ENCODE results near the gene ADCK2.
"Not testable (repeated sequence)": the region's sequence is repeated elsewhere in the genome, so short reads cannot be mapped to it uniquely, and the experiment has no call there.

The ADCK2 gene

GRCh38 chr7:140684066-140684950 is 11.6 kb downstream of the ADCK2 start:
- Mint-ChIP-seq H3K27me3 (no peaks in the 10 kb centered on the region), H3K4me1 (no peaks in the 10 kb centered on the region), H3K4me3 (no peak overlapping the region), H3K36me3 (peaks cover 32% of the 10 kb centered on the region), H3K9me3 (no peaks in the 10 kb centered on the region), H3K27ac (no peak overlapping the region)
- DNase-seq, result no peak
- CTCF ChIA-PET, result no interaction called here

- H3K36me3 Mint-ChIP-seq, result peaks cover 26% of the 10 kb centered on the region
- no peaks in the 10 kb centered on the region for H3K9me3 Mint-ChIP-seq
- no peaks in the 10 kb centered on the region for H3K4me1 Mint-ChIP-seq
- no peak overlapping the region for H3K4me3 Mint-ChIP-seq
- no peak overlapping the region for H3K27ac Mint-ChIP-seq
- no peak for DNase-seq
- CTCF ChIA-PET, result interaction anchor here (0.9 to 1.7 kb wide), 2 partner anchors 9 to 10 kb away, joined by 3 to 7 read pairs; no protein-coding TSS in a partner anchor
- H3K27me3 Mint-ChIP-seq, result no peaks in the 10 kb centered on the region
These were observed 12.8 kb downstream of the ADCK2 start for GRCh38 chr7:140685407-140686087.

- DNase-seq, result no peak
- Mint-ChIP-seq H3K27me3 (no peaks in the 10 kb centered on the region), H3K4me3 (no peak overlapping the region), H3K9me3 (no peaks in the 10 kb centered on the region), H3K36me3 (peaks cover 27% of the 10 kb centered on the region), H3K4me1 (peaks cover under 1% of the 10 kb centered on the region), H3K27ac (no peak overlapping the region)
- CTCF ChIA-PET, result no interaction called here
These were observed 14.2 kb downstream of the ADCK2 start for GRCh38 chr7:140686921-140687320.

DNA sequence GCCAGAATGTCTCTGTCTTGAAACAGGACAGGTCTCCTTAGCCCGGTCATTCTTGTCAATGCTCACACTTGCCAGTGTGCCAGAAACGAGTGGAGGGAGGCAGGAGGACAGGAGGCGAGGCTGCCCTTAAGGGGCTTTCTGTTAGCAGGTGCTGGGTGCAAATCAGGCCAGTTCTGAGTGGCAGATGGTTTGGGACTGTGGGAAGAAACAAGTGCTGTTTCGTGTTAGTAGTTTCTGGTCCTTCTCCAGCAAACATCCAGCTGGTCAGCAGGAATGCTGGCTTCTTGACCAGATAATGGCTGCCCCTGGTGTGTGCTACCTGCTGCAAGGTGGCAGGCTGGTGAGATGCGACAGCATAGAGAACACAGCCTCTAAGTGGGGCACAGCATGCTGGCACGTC is 15.6 kb downstream of the ADCK2 start:
- Mint-ChIP-seq H3K4me3 (no peak overlapping the region), H3K9me3 (no peaks in the 10 kb centered on the region), H3K4me1 (peaks cover 3% of the 10 kb centered on the region), H3K27ac (no peak overlapping the region), H3K27me3 (no peaks in the 10 kb centered on the region), H3K36me3 (peaks cover 27% of the 10 kb centered on the region)
- CTCF ChIA-PET, result no interaction called here
- DNase-seq, result no peak

- Mint-ChIP-seq H3K4me1 (peaks cover 3% of the 10 kb centered on the region), H3K4me3 (no peak overlapping the region), H3K9me3 (no peaks in the 10 kb centered on the region), H3K36me3 (peaks cover 23% of the 10 kb centered on the region), H3K27ac (no peak overlapping the region), H3K27me3 (no peaks in the 10 kb centered on the region)
- CTCF ChIA-PET, result no interaction called here
- DNase-seq, result no peak
These were observed 16.7 kb downstream of the ADCK2 start for GRCh38 chr7:140689199-140690152.

- no peaks in the 10 kb centered on the region for H3K9me3 Mint-ChIP-seq
- peaks cover 20% of the 10 kb centered on the region for H3K36me3 Mint-ChIP-seq
- DNase-seq, result no peak
- no peaks in the 10 kb centered on the region for H3K27me3 Mint-ChIP-seq
- CTCF ChIA-PET, result no interaction called here
- H3K27ac Mint-ChIP-seq, result no peak overlapping the region
- H3K4me1 Mint-ChIP-seq, result peaks cover 11% of the 10 kb centered on the region
- H3K4me3 Mint-ChIP-seq, result no peak overlapping the region
These were observed 18.8 kb downstream of the ADCK2 start for GRCh38 chr7:140691376-140692045.

GRCh38 chr7:140693849-140694248 is 21.1 kb downstream of the ADCK2 start:
- DNase-seq, H3K27ac Mint-ChIP-seq, H3K4me3 Mint-ChIP-seq, H3K9me3 Mint-ChIP-seq, CTCF ChIA-PET, H3K27me3 Mint-ChIP-seq: not testable (repeated sequence)
- peaks cover 16% of the 10 kb centered on the region for H3K36me3 Mint-ChIP-seq
- H3K4me1 Mint-ChIP-seq, result peaks cover 31% of the 10 kb centered on the region

DNA sequence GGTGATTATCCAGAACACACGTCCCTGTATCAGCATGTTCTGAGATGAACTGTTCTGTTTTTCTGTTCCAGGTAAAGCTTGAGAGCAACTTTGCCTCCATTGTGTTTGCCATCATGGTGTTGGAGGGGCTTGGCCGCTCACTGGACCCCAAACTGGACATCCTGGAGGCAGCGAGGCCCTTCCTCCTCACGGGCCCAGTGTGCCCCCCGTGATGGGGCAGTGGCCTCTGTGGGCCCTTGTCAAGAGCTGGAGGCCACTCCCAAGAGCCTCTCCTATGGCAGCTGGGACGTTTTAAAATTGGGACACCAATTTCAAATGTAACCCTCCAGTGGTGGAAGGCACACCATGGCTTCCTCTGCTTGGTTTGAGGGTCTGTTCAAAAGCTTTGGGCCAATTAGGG is 21.8 kb downstream of the ADCK2 start:
- H3K27ac Mint-ChIP-seq, result no peak overlapping the region
- peaks cover 16% of the 10 kb centered on the region for H3K36me3 Mint-ChIP-seq

DNA sequence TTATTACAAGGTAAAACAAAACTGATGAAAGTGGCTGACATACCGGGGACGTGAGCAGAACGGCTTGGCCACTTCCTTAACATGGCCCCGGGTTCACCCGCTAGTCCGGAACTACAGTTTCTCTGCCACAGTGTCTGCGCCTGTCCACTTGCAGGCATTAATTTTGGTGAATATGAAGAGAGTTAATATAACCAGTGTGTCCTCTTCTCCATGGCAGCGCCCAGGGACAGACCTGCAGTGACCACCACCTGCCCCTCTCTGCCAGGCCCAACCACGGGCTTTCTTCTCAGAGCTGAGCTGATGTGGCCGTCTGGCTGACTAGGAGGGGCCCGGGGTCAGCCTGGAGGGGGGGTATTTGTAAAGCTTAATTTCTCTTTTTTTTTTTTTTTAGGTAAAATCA is 22.6 kb downstream of the ADCK2 start:
- Mint-ChIP-seq H3K4me3 (no peak overlapping the region), H3K27ac (peak overlapping the region; percentile 55), H3K4me1 (peaks cover 42% of the 10 kb centered on the region), H3K9me3 (no peaks in the 10 kb centered on the region), H3K27me3 (no peaks in the 10 kb centered on the region), H3K36me3 (peaks cover 16% of the 10 kb centered on the region)
- CTCF ChIA-PET, result no interaction called here
- DNase-seq, result no peak

More for the DNA sequence above, 21.8 kb downstream of the ADCK2 start:
- H3K27me3 Mint-ChIP-seq, result no peaks in the 10 kb centered on the region
- no peak for DNase-seq
- H3K4me1 Mint-ChIP-seq, result peaks cover 36% of the 10 kb centered on the region
- CTCF ChIA-PET, result no interaction called here
- no peaks in the 10 kb centered on the region for H3K9me3 Mint-ChIP-seq
- H3K4me3 Mint-ChIP-seq, result no peak overlapping the region

- peak; percentile 97 for DNase-seq
- H3K27ac Mint-ChIP-seq, result peak overlapping the region; percentile 96
- peaks cover 42% of the 10 kb centered on the region for H3K4me1 Mint-ChIP-seq
- no peaks in the 10 kb centered on the region for H3K27me3 Mint-ChIP-seq
- H3K4me3 Mint-ChIP-seq, result peak overlapping the region; percentile 93
- H3K36me3 Mint-ChIP-seq, result peaks cover 11% of the 10 kb centered on the region
- H3K9me3 Mint-ChIP-seq, result no peaks in the 10 kb centered on the region
- CTCF ChIA-PET, result interaction anchor here (0.5 kb wide), 1 partner anchor 269 kb away, joined by 3 read pairs; no protein-coding TSS in a partner anchor
These were observed 23.4 kb downstream of the ADCK2 start for GRCh38 chr7:140696024-140696679.

DNA sequence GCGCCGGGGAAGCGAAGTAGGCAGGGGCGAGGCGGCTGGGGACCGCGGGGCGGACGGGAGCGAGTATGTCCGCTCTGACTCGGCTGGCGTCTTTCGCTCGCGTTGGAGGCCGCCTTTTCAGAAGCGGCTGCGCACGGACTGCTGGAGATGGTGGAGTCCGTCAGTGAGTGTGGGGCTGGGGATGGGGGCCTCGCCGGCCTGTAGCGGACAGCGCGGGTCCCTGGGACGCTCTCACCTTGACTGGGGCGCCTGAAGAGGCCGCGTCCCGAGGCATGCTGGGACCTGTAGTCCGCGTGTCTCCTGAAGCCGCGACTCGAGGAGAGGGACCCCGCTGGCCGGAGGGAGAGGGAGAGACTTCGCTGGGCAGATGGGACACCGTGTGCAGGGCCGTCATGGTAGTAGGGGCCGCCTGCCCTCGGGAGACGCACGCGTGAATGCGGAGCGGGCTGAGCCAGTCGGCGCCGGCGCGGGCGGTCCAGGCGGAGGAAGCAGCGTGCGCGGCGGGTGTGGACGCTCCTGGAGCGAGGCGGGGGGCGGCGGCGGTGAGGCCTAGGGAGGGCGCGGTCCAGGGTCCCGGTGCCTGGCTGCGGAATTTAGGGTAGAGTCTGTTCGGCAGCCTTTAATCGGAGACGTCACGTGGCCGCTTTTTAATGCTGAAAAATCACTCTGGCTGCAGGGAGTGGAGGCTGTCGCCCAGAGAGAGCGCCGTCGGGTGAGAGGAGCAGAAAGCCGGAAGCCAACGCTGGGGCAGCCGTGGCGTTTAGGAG is 24.1 kb downstream of the ADCK2 start, which contains the start of gene NDUFB2:
Gene NDUFB2 (plus strand): TSS at position 29 of the 767 bp plus-strand sequence. CDS start 37 bp downstream, at position 66.
- H3K36me3 Mint-ChIP-seq, result peaks cover 8% of the 10 kb centered on the region
- CTCF ChIA-PET, result interaction anchor here (0.5 to 1.0 kb wide), 2 partner anchors 21 to 270 kb away, joined by 3 to 4 read pairs; no protein-coding TSS in a partner anchor
- no peaks in the 10 kb centered on the region for H3K9me3 Mint-ChIP-seq
- H3K4me3 Mint-ChIP-seq, result peak within 1 kb of the TSS; percentile 93
- peaks cover 42% of the 10 kb centered on the region for H3K4me1 Mint-ChIP-seq
- peak within 1 kb of the TSS; percentile 96 for H3K27ac Mint-ChIP-seq
- DNase-seq, result peak; percentile 84
- no peaks in the 10 kb centered on the region for H3K27me3 Mint-ChIP-seq

GRCh38 chr7:140697447-140698143 is 24.9 kb downstream of the ADCK2 start:
- Mint-ChIP-seq H3K27me3 (no peaks in the 10 kb centered on the region), H3K4me1 (peaks cover 40% of the 10 kb centered on the region), H3K36me3 (peaks cover 4% of the 10 kb centered on the region), H3K4me3 (peak overlapping the region; percentile 93), H3K27ac (peak overlapping the region; percentile 96), H3K9me3 (no peaks in the 10 kb centered on the region)
- CTCF ChIA-PET, result interaction anchor here (0.8 to 1.0 kb wide), 3 partner anchors 22 to 113 kb away, joined by 3 to 4 read pairs (median 3); no protein-coding TSS in a partner anchor
- no peak for DNase-seq
